Esophagus squamous epithelium (tissue), 5 donors: Measurements from ENCODE around the gene FRMPD2. TPM values are rescaled to one million over a fixed set of nuclear protein-coding genes. Genes with fewer than 3 reads are reported as not detected.

ENCODE experiments used
- DNase-seq: peaks from one replicate; lab custom pipeline; 2025; lab: John Stamatoyannopoulos, UW
- H3K27ac ChIP-seq, 4 donors: fragments of 200-600 bp; sonication (generic); one replicate each; pipeline ENCODE4 v1.5.1; 2016 to 2019; ENCODE audit warnings: mild to moderate bottlenecking in 1 of 4
- H3K27me3 ChIP-seq, 4 donors: fragments of 200-600 bp; sonication (generic); 1 replicate in 3 of 4; 2 replicates in 1 of 4; pipeline versions ENCODE4 v1.5.1 to v1.6.0; 2017 to 2021; ENCODE audit warnings: antibody characterized with exemption in 1 of 4
- H3K36me3 ChIP-seq, 3 donors: fragments of 200-600 bp; sonication (generic); one replicate each; pipeline ENCODE4 v1.5.1; 2016 to 2019
- H3K4me1 ChIP-seq, 3 donors: fragments of 200-600 bp; sonication (generic); one replicate each; pipeline ENCODE4 v1.5.1; 2017 to 2019
- H3K4me3 ChIP-seq, 4 donors: fragments of 200-600 bp; sonication (generic); 1 replicate in 3 of 4; 2 replicates in 1 of 4; pipeline ENCODE4 v1.5.1; 2016 to 2019; ENCODE audit warnings: mild to moderate bottlenecking in 2 of 4, moderate library complexity in 1 of 4
- H3K9me3 ChIP-seq, 3 donors: fragments of 200-600 bp; sonication (generic); one replicate each; pipeline ENCODE4 v1.5.1; 2016 to 2019
- POLR2A ChIP-seq, 4 donors: fragments of 450-650 bp; IDR thresholded peaks; one replicate each; pipeline ENCODE4 v1.6.1; 2017; ENCODE audit warnings: antibody characterized with exemption in 4 of 4, mild to moderate bottlenecking in 4 of 4, moderate library complexity in 3 of 4
- WGBS, 2 donors: methylation state at CpG; one replicate each; pipeline ENCODE4 v1.1.5; 2018; 5-methylcytosine and 5-hydroxymethylcytosine counted together
- intact Hi-C: fragments of 100-400 bp; cut with DNase I; formaldehyde crosslinking; loops from one replicate; pipeline ENCODE4 v1.15.0; 2022
- total RNA-seq, 4 donors: library from RNA; depleted of rRNA; stranded (reverse); fragments of >200 nt; gene quantifications; one replicate each; pipeline ENCODE4 v1.1.0, GENCODE V29; 2016
- TF ChIP-seq, protein P1 (sequence below), 6 experiments: fragments of 450-650 bp in 4 of 6; fragments of 200-600 bp in 2 of 6; sonication (generic) in 2 of 6; IDR thresholded peaks; one replicate each; pipeline ENCODE4 v1.5.1; 2016 to 2019; ENCODE audit warnings: antibody characterized with exemption in 6 of 6, mild to moderate bottlenecking in 4 of 6, moderate library complexity in 4 of 6
- donor health status: DM: yes; HTN: yes; CAD: no.

Gene FRMPD2
- total RNA-seq, 4 donors from 2014 or later = not detected

- peaks cover 5 to 27% (median 5%) of the 10 kb centered on the region in 3 donors for H3K4me1 ChIP-seq
- no peak overlapping the region for H3K4me3 ChIP-seq
- TF ChIP-seq POLR2A (IDR thresholded peaks at IDR 0.05) = no peak
- TF ChIP-seq, protein P1, sequence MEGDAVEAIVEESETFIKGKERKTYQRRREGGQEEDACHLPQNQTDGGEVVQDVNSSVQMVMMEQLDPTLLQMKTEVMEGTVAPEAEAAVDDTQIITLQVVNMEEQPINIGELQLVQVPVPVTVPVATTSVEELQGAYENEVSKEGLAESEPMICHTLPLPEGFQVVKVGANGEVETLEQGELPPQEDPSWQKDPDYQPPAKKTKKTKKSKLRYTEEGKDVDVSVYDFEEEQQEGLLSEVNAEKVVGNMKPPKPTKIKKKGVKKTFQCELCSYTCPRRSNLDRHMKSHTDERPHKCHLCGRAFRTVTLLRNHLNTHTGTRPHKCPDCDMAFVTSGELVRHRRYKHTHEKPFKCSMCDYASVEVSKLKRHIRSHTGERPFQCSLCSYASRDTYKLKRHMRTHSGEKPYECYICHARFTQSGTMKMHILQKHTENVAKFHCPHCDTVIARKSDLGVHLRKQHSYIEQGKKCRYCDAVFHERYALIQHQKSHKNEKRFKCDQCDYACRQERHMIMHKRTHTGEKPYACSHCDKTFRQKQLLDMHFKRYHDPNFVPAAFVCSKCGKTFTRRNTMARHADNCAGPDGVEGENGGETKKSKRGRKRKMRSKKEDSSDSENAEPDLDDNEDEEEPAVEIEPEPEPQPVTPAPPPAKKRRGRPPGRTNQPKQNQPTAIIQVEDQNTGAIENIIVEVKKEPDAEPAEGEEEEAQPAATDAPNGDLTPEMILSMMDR (IDR thresholded peaks at IDR 0.05) = peak; percentile 66 to 84 (median 75)
- H3K36me3 ChIP-seq = no peaks in the 10 kb centered on the region
- WGBS, 2 donors = 34 to 45% methylated on average over 1 to 7 of the region's 9 CpGs
- intact Hi-C loops = loop anchor here (10.0 kb wide), 1 partner anchor 75 kb away; no protein-coding TSS in a partner anchor
- H3K9me3 ChIP-seq = peaks cover 0 to under 1% (median 0%) of the 10 kb centered on the region in 3 donors
- H3K27me3 ChIP-seq = peaks cover 0 to 7% (median 0%) of the 10 kb centered on the region in 4 donors
- H3K27ac ChIP-seq = no peak overlapping the region
- DNase-seq = no peak
Observed at GRCh38 chr10:48289501-48290238, 15.2 kb upstream of the FRMPD2 start.

- TF ChIP-seq, protein P1 (IDR thresholded peaks at IDR 0.05) = no peak
- TF ChIP-seq POLR2A (IDR thresholded peaks at IDR 0.05) = no peak
- Histone ChIP-seq H3K4me3 (no peak overlapping the region), H3K9me3 (peaks cover 0 to 8% (median 0%) of the 10 kb centered on the region in 3 donors), H3K27ac (no peak overlapping the region), H3K27me3 (peaks cover 0 to 15% (median 0%) of the 10 kb centered on the region in 4 donors), H3K36me3 (no peaks in the 10 kb centered on the region), H3K4me1 (peaks cover 5 to 27% (median 5%) of the 10 kb centered on the region in 3 donors)
- intact Hi-C loops = loop anchor here (10.0 kb wide), 1 partner anchor 74 kb away; no protein-coding TSS in a partner anchor
- WGBS, 2 donors = 75 to 77% methylated on average over 6 to 7 of the region's 7 CpGs
- no peak for DNase-seq
Observed at GRCh38 chr10:48288661-48289060, 14.2 kb upstream of the FRMPD2 start.

GRCh38 chr10:48287417-48288391 is 13.2 kb upstream of the FRMPD2 start:
- Histone ChIP-seq H3K27ac (no peak overlapping the region), H3K4me3 (no peak overlapping the region), H3K27me3 (peaks cover 0 to 15% (median 0%) of the 10 kb centered on the region in 4 donors), H3K9me3 (peaks cover 0 to 8% (median 0%) of the 10 kb centered on the region in 3 donors), H3K36me3 (no peaks in the 10 kb centered on the region), H3K4me1 (peaks cover 5 to 27% (median 5%) of the 10 kb centered on the region in 3 donors)
- 46 to 55% methylated on average over 8 to 12 of the region's 13 CpGs for WGBS, 2 donors
- no peak for DNase-seq
- TF ChIP-seq, protein P1 (IDR thresholded peaks at IDR 0.05) = no peak
- no peak for TF ChIP-seq POLR2A (IDR thresholded peaks at IDR 0.05)
- intact Hi-C loops = loop anchor here (10.0 kb wide), 1 partner anchor 73 kb away; no protein-coding TSS in a partner anchor

- Histone ChIP-seq H3K4me1 (peaks cover 5 to 27% (median 5%) of the 10 kb centered on the region in 3 donors), H3K36me3 (no peaks in the 10 kb centered on the region), H3K9me3 (peaks cover 0 to 8% (median 0%) of the 10 kb centered on the region in 3 donors), H3K27ac (no peak overlapping the region), H3K27me3 (peaks cover 0 to 15% (median 0%) of the 10 kb centered on the region in 4 donors), H3K4me3 (no peak overlapping the region)
- no peak for DNase-seq
- TF ChIP-seq POLR2A (IDR thresholded peaks at IDR 0.05) = no peak
- TF ChIP-seq, protein P1 (IDR thresholded peaks at IDR 0.05) = no peak
- intact Hi-C loops = loop anchor here (10.0 kb wide), 1 partner anchor 72 kb away; no protein-coding TSS in a partner anchor
- 73 to 100% methylated on average over 1 of the region's 1 CpG for WGBS, 2 donors
Observed at GRCh38 chr10:48286356-48286755, 11.9 kb upstream of the FRMPD2 start.
